B cell (primary cell): ENCODE results near the gene ZNF821.
"Not testable (repeated sequence)": the region's sequence is repeated elsewhere in the genome, so short reads cannot be mapped to it uniquely, and the experiment has no call there.

Experiments
- CTCF ChIP-seq: fragments of 200-600 bp; IDR thresholded peaks from one replicate; pipeline ENCODE4 v1.8.0; 2022; ENCODE audit warnings: antibody characterized with exemption, mild to moderate bottlenecking
- EZH2 ChIP-seq: IDR thresholded peaks from 2 replicates; pipeline ENCODE4 v1.6.1; 2012; ENCODE audit warnings: borderline replicate concordance, low read depth, mild to moderate bottlenecking, moderate library complexity, low read length; ENCODE audit not compliant: insufficient read depth, poor library complexity, severe bottlenecking

GRCh38 chr16:71817155-71817500, 66.9 kb downstream of the ZNF821 start:
- not testable (repeated sequence) for TF ChIP-seq EZH2, CTCF
